Suppressor macrophage treated with lipopolysaccharide for 1 hour (primary cell): ENCODE results near the gene NUP62.
"Not testable (repeated sequence)": the region's sequence is repeated elsewhere in the genome, so short reads cannot be mapped to it uniquely, and the experiment has no call there.

Experiments
- DNase-seq, 3 donors: peaks; one replicate each; pipeline ENCODE4 v3.0.0-alpha.2; 2020 to 2022

NUP62 gene

GRCh38 chr19:49929121-49929610, at the start of gene NUP62, which contains the start of gene ATF5:
Gene NUP62, minus strand, starts transcription at chr19:49929504. Its CDS starts 19,697 bp downstream, at chr19:49909807.
Gene ATF5, plus strand, starts transcription at chr19:49929205. Its CDS starts 1,646 bp downstream, at chr19:49930851.
- peak; percentile 90 to 96 (median 93) for DNase-seq

GRCh38 chr19:49978324-49978723, 49.0 kb upstream of the NUP62 start:
- no peak for DNase-seq

GRCh38 chr19:49977881-49978280, 48.6 kb upstream of the NUP62 start:
- DNase-seq, result no peak

GRCh38 chr19:49977076-49977475, 47.8 kb upstream of the NUP62 start:
- no peak for DNase-seq

GRCh38 chr19:49976496-49976895, 47.2 kb upstream of the NUP62 start:
- no peak for DNase-seq

GRCh38 chr19:49975051-49975450, 45.7 kb upstream of the NUP62 start:
- no peak for DNase-seq

GRCh38 chr19:49973987-49974386, 44.7 kb upstream of the NUP62 start:
- peak; percentile 76 to 78 (median 78) for DNase-seq

- DNase-seq, result no peak
These were observed 43.5 kb upstream of the NUP62 start for GRCh38 chr19:49972841-49973240.

GRCh38 chr19:49971991-49972411, 42.7 kb upstream of the NUP62 start:
- no peak for DNase-seq

GRCh38 chr19:49969355-49969754, 40.1 kb upstream of the NUP62 start:
- peak; percentile 71 to 78 (median 73) for DNase-seq

GRCh38 chr19:49968279-49968922, 39.1 kb upstream of the NUP62 start:
- DNase-seq, result peak; percentile 66 to 90 (median 80)

- peak in 2 of 3 donors; percentile 54 to 56 for DNase-seq
These were observed 31.7 kb upstream of the NUP62 start, which contains the start of gene SIGLEC11 for GRCh38 chr19:49960980-49961379. Gene SIGLEC11, minus strand, starts transcription at chr19:49961172. Its CDS starts 91 bp downstream, at chr19:49961081.

- not testable (repeated sequence) for DNase-seq
These were observed 30.6 kb upstream of the NUP62 start for GRCh38 chr19:49959892-49960291.

GRCh38 chr19:49958596-49958995, 29.3 kb upstream of the NUP62 start:
- DNase-seq, result not testable (repeated sequence)

- not testable (repeated sequence) for DNase-seq
These were observed 28.8 kb upstream of the NUP62 start for GRCh38 chr19:49958144-49958543.

GRCh38 chr19:49957262-49957915, 28.1 kb upstream of the NUP62 start:
- no peak for DNase-seq

GRCh38 chr19:49956115-49956495, 26.8 kb upstream of the NUP62 start:
- DNase-seq, result no peak

- no peak for DNase-seq
These were observed 25.6 kb upstream of the NUP62 start for GRCh38 chr19:49954933-49955332.

- peak; percentile 70 to 73 (median 73) for DNase-seq
These were observed 25.0 kb upstream of the NUP62 start for GRCh38 chr19:49954092-49954829.

- DNase-seq, result peak; percentile 66 to 75 (median 73)
These were observed 24.1 kb upstream of the NUP62 start for GRCh38 chr19:49953416-49953815.

GRCh38 chr19:49952906-49953305, 23.6 kb upstream of the NUP62 start:
- DNase-seq, result no peak

- no peak for DNase-seq
These were observed 23.2 kb upstream of the NUP62 start for GRCh38 chr19:49952479-49952836.

- DNase-seq, result no peak
These were observed 22.6 kb upstream of the NUP62 start for GRCh38 chr19:49951806-49952478.
